Measurements from ENCODE around the gene ACTL7B. TPM values are rescaled to one million over a fixed set of nuclear protein-coding genes. Genes with fewer than 3 reads are reported as not detected.

Gene ACTL7B
- total RNA-seq, 1 donor from 2014 or later, result 0.16 TPM

DNA sequence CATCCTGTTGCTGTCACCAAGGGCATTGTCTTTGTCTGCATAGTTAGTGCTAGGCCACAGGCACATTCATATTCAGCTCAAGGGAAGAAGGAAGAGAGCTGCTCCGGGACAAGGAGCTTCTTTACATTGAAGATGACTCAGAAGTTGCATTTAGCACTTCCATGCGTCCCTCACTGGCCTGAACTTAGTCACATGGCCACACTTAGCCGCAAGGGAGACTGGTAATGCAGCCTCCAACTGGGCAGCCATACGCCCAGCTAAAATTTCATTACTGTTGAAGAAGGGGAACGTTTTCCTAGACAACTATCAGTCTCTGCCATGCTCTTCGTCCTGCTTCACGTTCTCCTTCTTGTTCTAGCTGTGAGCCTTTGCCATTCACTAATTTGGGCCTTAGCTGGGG, 20.0 kb downstream of the ACTL7B start:
- H3K27me3 Mint-ChIP-seq, result no peaks in the 10 kb centered on the region
- intact Hi-C loops (cut with micrococcal nuclease), result no loop called here
- peaks cover 20% of the 10 kb centered on the region for H3K4me1 Mint-ChIP-seq
- no peak for ATAC-seq (ENCODE audit: low read depth)
- no peak overlapping the region for H3K27ac Mint-ChIP-seq
- ChIA-PET CTCF (no interaction called here), POLR2A (no interaction called here)
- DNase-seq, result no peak
- no peak overlapping the region for H3K4me3 Mint-ChIP-seq
- no peak for TF ChIP-seq CTCF (IDR thresholded peaks at IDR 0.05)
- H3K36me3 Mint-ChIP-seq (ENCODE audit: low read depth), result no peaks in the 10 kb centered on the region
- H3K9me3 Mint-ChIP-seq, result no peaks in the 10 kb centered on the region

GRCh38 chr9:108834959-108835665, 20.7 kb downstream of the ACTL7B start:
- CTCF ChIA-PET, result no interaction called here
- Mint-ChIP-seq H3K9me3 (no peaks in the 10 kb centered on the region), H3K36me3 (ENCODE audit: low read depth) (no peaks in the 10 kb centered on the region), H3K27ac (no peak overlapping the region), H3K4me1 (peaks cover 20% of the 10 kb centered on the region), H3K4me3 (peak overlapping the region; percentile 2), H3K27me3 (no peaks in the 10 kb centered on the region)
- intact Hi-C loops (cut with micrococcal nuclease), result no loop called here
- peak; percentile 28 for ATAC-seq (ENCODE audit: low read depth)
- no peak for DNase-seq
- POLR2A ChIA-PET, result no interaction called here
- no peak for TF ChIP-seq CTCF (IDR thresholded peaks at IDR 0.05)

GRCh38 chr9:108832179-108832500, 23.6 kb downstream of the ACTL7B start:
- intact Hi-C loops (cut with micrococcal nuclease), result no loop called here
- ChIA-PET CTCF (no interaction called here), POLR2A (no interaction called here)
- no peak for TF ChIP-seq CTCF (IDR thresholded peaks at IDR 0.05)
- Mint-ChIP-seq H3K4me3 (no peak overlapping the region), H3K27ac (no peak overlapping the region), H3K9me3 (no peaks in the 10 kb centered on the region), H3K36me3 (ENCODE audit: low read depth) (no peaks in the 10 kb centered on the region), H3K27me3 (no peaks in the 10 kb centered on the region), H3K4me1 (peaks cover 20% of the 10 kb centered on the region)
- ATAC-seq (ENCODE audit: low read depth) (no peak), DNase-seq (no peak)

DNA sequence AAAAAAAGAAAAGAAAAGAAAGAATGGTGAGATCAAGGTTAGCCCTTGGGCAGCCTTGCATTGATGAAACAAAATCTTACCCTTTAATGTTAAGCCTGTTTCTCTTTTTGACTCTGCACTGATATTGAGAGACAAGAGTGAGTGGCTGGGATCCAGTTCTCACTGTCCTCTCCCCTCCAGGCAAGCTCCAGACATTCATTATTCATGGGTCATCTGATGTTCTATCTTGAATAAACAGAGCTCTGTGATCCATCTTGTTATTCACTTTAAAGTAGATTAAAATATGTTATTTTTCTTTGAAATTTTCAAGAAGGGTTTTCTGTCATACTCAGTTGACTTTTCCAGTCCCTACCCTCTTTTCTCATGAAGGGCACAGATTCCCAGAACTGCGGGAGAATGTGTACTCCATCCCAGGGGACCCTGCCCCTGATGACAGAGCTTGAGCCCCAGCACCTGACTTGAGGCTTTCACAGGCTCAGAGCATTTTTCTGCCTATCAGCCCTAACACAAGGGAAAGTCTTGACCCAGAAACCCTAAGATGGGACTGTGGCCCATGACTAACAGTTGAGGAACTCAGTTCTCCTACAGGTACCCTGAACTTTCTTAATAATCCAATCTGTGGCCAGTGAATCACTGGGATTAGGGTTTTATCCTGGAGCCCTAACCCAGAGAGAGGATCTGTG, 24.1 kb downstream of the ACTL7B start:
- intact Hi-C loops (cut with micrococcal nuclease), result no loop called here
- no peak overlapping the region for H3K27ac Mint-ChIP-seq
- no peak for TF ChIP-seq CTCF (IDR thresholded peaks at IDR 0.05)
- H3K4me1 Mint-ChIP-seq, result peaks cover 20% of the 10 kb centered on the region
- H3K36me3 Mint-ChIP-seq (ENCODE audit: low read depth), result no peaks in the 10 kb centered on the region
- no peak overlapping the region for H3K4me3 Mint-ChIP-seq
- no peak for DNase-seq
- no peaks in the 10 kb centered on the region for H3K9me3 Mint-ChIP-seq
- ChIA-PET CTCF (no interaction called here), POLR2A (no interaction called here)
- H3K27me3 Mint-ChIP-seq, result no peaks in the 10 kb centered on the region
- ATAC-seq (ENCODE audit: low read depth), result no peak

GRCh38 chr9:108830272-108830671, 25.5 kb downstream of the ACTL7B start:
- ChIA-PET CTCF (no interaction called here), POLR2A (interaction anchor here (0.6 kb wide), 1 partner anchor 1090 kb away, joined by 4 read pairs; no protein-coding TSS in a partner anchor)
- H3K4me1 Mint-ChIP-seq, result peaks cover 10% of the 10 kb centered on the region
- no peak for TF ChIP-seq CTCF (IDR thresholded peaks at IDR 0.05)
- ATAC-seq (ENCODE audit: low read depth) (no peak), DNase-seq (no peak)
- H3K27ac Mint-ChIP-seq, result no peak overlapping the region
- no peaks in the 10 kb centered on the region for H3K27me3 Mint-ChIP-seq
- H3K9me3 Mint-ChIP-seq, result no peaks in the 10 kb centered on the region
- no peaks in the 10 kb centered on the region for H3K36me3 Mint-ChIP-seq (ENCODE audit: low read depth)
- intact Hi-C loops (cut with micrococcal nuclease), result no loop called here
- H3K4me3 Mint-ChIP-seq, result no peak overlapping the region

Measured in activated B cell treated with CpG ODN at 0.5 μM for 24 hours (primary cell).